Osteocyte (in vitro differentiated cells): ENCODE data around the gene LIF. TPM values are rescaled to one million over a fixed set of nuclear protein-coding genes. Genes with fewer than 3 reads are reported as not detected.
"Not testable (repeated sequence)": the region's sequence is repeated elsewhere in the genome, so short reads cannot be mapped to it uniquely, and the experiment has no call there.

ENCODE experiments used
- DNase-seq: peaks from one replicate; pipeline ENCODE4 v3.0.0; 2021; ENCODE audit warnings: mixed read lengths; ENCODE audit not compliant: unreplicated experiment; ENCODE audit errors: extremely low spot score
- H3K27ac Mint-ChIP-seq: one replicate; pipeline ENCODE4 v1.8.0; 2021; ENCODE audit warnings: mild to moderate bottlenecking, mixed read lengths; ENCODE audit not compliant: unreplicated experiment
- H3K27me3 Mint-ChIP-seq: one replicate; pipeline ENCODE4 v1.8.0; 2021; ENCODE audit warnings: mixed read lengths; ENCODE audit not compliant: unreplicated experiment
- H3K36me3 Mint-ChIP-seq: one replicate; pipeline ENCODE4 v1.8.0; 2021; ENCODE audit warnings: mixed read lengths; ENCODE audit not compliant: unreplicated experiment
- H3K4me1 Mint-ChIP-seq: one replicate; pipeline ENCODE4 v1.8.0; 2021; ENCODE audit warnings: mixed read lengths; ENCODE audit not compliant: unreplicated experiment
- H3K4me3 Mint-ChIP-seq: one replicate; pipeline ENCODE4 v1.8.0; 2021; ENCODE audit warnings: mild to moderate bottlenecking, moderate library complexity, mixed read lengths; ENCODE audit not compliant: unreplicated experiment
- H3K9me3 Mint-ChIP-seq: one replicate; pipeline ENCODE4 v1.8.0; 2021; ENCODE audit warnings: mixed read lengths; ENCODE audit not compliant: unreplicated experiment
- total RNA-seq: library from RNA; stranded (reverse); gene quantifications from 2 replicates; pipeline ENCODE4 v1.2.1, GENCODE V29; 2021
- TF ChIP-seq, protein P1 (sequence below): fragments of 200-600 bp; sonication (generic); IDR thresholded peaks from 2 replicates; pipeline ENCODE4 v1.5.0; 2021; ENCODE audit warnings: antibody characterized with exemption, mild to moderate bottlenecking, moderate library complexity

Gene LIF
- total RNA-seq, 1 donor from 2014 or later, result 15.5 TPM

GRCh38 chr22:30219049-30219654 is 27.4 kb downstream of the LIF start:
- no peak overlapping the region for H3K4me3 Mint-ChIP-seq
- peak overlapping the region; percentile 38 for H3K27ac Mint-ChIP-seq
- DNase-seq, result no peak
- H3K36me3 Mint-ChIP-seq, result no peaks in the 10 kb centered on the region
- peaks cover 28% of the 10 kb centered on the region for H3K4me1 Mint-ChIP-seq
- H3K27me3 Mint-ChIP-seq, result no peaks in the 10 kb centered on the region
- TF ChIP-seq, protein P1, sequence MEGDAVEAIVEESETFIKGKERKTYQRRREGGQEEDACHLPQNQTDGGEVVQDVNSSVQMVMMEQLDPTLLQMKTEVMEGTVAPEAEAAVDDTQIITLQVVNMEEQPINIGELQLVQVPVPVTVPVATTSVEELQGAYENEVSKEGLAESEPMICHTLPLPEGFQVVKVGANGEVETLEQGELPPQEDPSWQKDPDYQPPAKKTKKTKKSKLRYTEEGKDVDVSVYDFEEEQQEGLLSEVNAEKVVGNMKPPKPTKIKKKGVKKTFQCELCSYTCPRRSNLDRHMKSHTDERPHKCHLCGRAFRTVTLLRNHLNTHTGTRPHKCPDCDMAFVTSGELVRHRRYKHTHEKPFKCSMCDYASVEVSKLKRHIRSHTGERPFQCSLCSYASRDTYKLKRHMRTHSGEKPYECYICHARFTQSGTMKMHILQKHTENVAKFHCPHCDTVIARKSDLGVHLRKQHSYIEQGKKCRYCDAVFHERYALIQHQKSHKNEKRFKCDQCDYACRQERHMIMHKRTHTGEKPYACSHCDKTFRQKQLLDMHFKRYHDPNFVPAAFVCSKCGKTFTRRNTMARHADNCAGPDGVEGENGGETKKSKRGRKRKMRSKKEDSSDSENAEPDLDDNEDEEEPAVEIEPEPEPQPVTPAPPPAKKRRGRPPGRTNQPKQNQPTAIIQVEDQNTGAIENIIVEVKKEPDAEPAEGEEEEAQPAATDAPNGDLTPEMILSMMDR, result peak; percentile 27
- H3K9me3 Mint-ChIP-seq, result no peaks in the 10 kb centered on the region

GRCh38 chr22:30217698-30218560 is 28.6 kb downstream of the LIF start:
- no peaks in the 10 kb centered on the region for H3K27me3 Mint-ChIP-seq
- peak overlapping the region; percentile 96 for H3K27ac Mint-ChIP-seq
- TF ChIP-seq, protein P1, result no peak
- H3K9me3 Mint-ChIP-seq, result no peaks in the 10 kb centered on the region
- DNase-seq, result no peak
- no peaks in the 10 kb centered on the region for H3K36me3 Mint-ChIP-seq
- H3K4me1 Mint-ChIP-seq, result peaks cover 30% of the 10 kb centered on the region
- H3K4me3 Mint-ChIP-seq, result no peak overlapping the region

DNA sequence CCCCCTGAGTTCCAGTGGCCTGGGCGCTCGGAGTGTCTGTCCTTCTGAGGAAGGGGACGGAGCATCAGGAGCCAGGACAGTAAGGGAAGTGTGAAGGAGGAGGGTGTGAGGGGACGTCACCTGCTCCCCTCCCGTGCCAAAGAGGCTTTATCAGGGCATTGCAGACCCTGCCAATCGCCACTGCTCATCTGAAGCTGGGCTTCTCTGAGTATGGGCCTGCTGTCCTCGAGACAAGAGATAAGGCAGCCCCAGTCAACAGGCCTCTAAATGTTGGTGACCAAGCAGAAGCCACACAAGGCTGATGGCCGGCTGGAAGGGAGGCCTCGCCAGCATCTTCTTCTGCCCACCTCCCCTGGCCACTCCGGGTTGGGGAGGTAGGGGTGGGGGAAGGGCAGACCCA is 29.8 kb downstream of the LIF start:
- Mint-ChIP-seq H3K27ac (peak overlapping the region; percentile 69), H3K9me3 (no peaks in the 10 kb centered on the region), H3K4me1 (peaks cover 39% of the 10 kb centered on the region), H3K36me3 (no peaks in the 10 kb centered on the region), H3K4me3 (no peak overlapping the region), H3K27me3 (no peaks in the 10 kb centered on the region)
- TF ChIP-seq, protein P1, result no peak
- DNase-seq, result no peak

DNA sequence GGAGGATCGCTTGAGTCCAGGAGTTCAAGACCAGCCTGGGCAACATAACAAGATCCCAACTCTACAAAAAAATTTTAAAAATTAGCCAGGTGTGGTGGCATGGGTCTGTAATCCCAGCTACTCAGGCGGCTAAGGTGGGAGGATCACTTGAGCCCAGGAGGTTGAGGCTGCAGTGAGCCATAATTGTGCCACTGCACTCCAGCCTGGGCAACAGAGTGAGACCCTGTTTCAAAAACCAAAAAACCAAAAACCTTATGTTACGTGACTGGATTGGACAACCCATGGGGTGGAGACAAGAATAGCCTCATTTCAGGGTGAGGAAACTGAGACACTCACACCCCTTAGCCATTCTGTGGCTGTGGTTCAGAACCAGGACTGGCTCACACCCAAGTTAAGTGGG is 30.3 kb downstream of the LIF start:
- not testable (repeated sequence) for DNase-seq, H3K36me3 Mint-ChIP-seq, H3K27ac Mint-ChIP-seq, H3K27me3 Mint-ChIP-seq, H3K9me3 Mint-ChIP-seq, H3K4me3 Mint-ChIP-seq
- peaks cover 39% of the 10 kb centered on the region for H3K4me1 Mint-ChIP-seq

DNA sequence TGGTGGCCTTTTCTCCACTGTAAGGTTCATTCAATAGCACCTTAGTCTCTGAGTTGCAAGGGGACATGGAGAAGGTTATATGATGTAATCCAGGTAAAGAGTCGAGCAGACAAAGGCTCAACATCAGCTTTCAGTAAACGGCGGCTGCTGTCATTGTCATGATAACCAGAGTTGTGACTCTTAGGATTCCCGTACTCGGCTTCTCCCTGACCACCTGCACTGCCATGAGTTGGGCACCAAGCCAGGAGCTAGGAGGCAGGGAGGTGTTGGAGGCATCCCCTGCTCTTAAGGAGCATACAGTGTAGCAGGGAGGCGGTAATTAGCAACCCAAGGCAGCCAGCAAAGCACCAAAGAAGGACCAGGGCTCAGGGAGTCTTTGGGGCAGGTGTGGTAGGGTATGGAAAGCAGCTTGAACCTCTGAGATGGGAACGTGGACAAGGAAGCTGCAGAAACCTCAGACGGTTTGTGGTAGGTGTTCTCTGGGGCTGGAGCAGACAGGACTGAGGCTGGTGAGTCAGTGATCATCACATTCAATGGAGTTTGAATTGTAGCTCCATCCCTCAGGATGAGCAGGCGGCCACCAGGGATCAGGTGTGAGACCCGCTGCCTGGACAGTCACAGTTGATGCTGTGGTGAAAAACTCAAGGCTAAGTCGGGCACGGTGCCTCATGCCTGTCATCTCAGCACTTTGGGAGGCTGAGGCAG is 31.7 kb downstream of the LIF start:
- Mint-ChIP-seq H3K9me3 (no peaks in the 10 kb centered on the region), H3K27ac (no peak overlapping the region)

More for the DNA sequence above, 31.7 kb downstream of the LIF start:
- H3K4me1 Mint-ChIP-seq, result peaks cover 48% of the 10 kb centered on the region
- no peaks in the 10 kb centered on the region for H3K27me3 Mint-ChIP-seq
- no peak for DNase-seq
- TF ChIP-seq, protein P1, result no peak
- H3K36me3 Mint-ChIP-seq, result no peaks in the 10 kb centered on the region
- H3K4me3 Mint-ChIP-seq, result no peak overlapping the region
